ENCODE data around the gene NR4A3.

GRCh38 chr9:99855467-99856176 is 33.9 kb downstream of the NR4A3 start:
- TF ChIP-seq MAX (IDR thresholded peaks at IDR 0.05) (no peak), FOXM1 (IDR thresholded peaks at IDR 0.05; ENCODE audit: borderline replicate concordance, low read depth) (no peak), EP300 (IDR thresholded peaks at IDR 0.05; ENCODE audit: borderline replicate concordance) (no peak), TAF1 (IDR thresholded peaks at IDR 0.05; ENCODE audit: low read depth) (no peak), RAD21 (IDR thresholded peaks at IDR 0.05; ENCODE audit: low read depth) (no peak), YY1 (IDR thresholded peaks at IDR 0.05; ENCODE audit: low read depth) (no peak)

Data from Ishikawa (cell line).